NCI-H2107 treated with DMSO at 0.1 percent for 48 hours (cell line): ENCODE measurements around the gene TBC1D5.
"Not testable (repeated sequence)": the region's sequence is repeated elsewhere in the genome, so short reads cannot be mapped to it uniquely, and the experiment has no call there.

Source experiments
- DNase-seq: peaks from one replicate; lab custom pipeline; 2025; ENCODE audit not compliant: unreplicated experiment; lab: John Stamatoyannopoulos, UW

The TBC1D5 gene

DNA sequence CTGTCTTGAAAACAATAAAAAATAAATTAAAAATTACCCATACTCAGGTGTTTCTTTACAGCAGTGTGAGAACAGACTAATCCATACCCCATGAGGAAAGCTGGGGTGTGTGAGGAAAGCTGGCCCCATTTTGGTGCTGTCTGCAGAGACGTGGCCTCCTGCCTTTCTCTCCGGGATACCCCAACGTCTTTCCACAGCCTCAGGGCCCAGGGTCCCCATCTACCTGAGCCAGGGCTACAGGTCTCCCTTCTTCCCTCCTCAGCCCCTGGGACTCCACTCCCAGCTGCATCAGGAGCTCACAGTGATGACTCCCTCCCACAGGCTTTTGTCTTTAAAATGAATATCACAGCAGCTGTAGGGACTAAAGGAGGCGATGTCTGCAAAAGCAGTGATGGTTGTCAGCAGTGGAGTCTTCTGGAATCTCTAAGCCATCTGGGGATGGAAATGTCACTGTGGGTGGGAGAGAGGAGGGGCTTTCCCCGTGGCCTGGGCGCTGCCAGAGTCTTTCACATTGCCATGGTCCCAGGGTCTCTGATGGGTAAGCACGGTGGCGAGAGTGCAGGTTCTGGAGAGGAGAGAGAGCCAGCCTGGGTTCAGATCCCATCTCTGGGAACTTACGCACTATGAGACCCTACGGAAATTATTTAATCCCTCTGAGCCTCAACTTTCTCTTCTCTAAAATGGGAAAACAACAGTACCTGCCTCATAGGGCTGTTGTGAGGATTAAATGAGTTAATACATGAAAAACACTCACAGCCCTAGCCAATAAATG lies 598.4 kb downstream of the TBC1D5 start:
- DNase-seq, result no peak

DNA sequence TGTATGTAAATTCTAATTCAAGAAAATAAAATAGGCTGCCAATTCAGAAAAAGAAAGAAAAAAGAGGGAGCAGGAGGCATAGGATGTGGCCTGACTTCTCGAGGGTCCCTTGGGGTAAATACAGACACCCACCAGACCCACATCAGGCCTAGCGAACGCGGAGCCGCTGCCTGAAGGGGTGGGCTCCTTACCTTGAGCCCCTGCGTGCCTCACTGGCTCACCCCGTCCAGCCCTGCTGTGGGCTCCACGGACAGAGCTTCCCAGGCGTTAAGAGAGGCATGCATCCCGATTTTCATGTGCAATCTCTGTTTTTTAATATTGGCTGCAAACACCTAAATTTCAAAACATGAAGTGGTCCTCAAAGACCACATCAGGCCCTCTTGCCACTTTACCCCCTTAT lies 599.9 kb downstream of the TBC1D5 start:
- DNase-seq, result no peak

DNA sequence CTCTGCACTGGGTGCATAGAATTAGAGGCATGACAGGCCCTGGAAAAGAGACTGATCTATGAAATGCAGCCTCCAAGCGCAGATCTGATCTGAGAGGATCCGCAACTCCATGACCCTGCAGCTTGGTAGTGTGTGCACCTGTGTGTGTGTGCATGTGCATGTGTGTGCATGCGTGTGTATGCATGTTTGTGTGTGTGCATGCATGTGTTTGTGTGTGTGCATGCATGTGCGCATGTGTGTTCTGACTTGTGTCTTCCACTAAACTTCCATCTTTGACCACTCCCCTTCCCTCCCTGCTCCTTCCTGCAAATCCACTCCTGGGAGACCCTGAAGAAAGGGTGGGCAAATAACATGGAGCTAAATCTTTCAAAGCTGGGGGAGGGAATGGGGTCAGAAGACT lies 600.7 kb downstream of the TBC1D5 start:
- DNase-seq, result no peak

DNA sequence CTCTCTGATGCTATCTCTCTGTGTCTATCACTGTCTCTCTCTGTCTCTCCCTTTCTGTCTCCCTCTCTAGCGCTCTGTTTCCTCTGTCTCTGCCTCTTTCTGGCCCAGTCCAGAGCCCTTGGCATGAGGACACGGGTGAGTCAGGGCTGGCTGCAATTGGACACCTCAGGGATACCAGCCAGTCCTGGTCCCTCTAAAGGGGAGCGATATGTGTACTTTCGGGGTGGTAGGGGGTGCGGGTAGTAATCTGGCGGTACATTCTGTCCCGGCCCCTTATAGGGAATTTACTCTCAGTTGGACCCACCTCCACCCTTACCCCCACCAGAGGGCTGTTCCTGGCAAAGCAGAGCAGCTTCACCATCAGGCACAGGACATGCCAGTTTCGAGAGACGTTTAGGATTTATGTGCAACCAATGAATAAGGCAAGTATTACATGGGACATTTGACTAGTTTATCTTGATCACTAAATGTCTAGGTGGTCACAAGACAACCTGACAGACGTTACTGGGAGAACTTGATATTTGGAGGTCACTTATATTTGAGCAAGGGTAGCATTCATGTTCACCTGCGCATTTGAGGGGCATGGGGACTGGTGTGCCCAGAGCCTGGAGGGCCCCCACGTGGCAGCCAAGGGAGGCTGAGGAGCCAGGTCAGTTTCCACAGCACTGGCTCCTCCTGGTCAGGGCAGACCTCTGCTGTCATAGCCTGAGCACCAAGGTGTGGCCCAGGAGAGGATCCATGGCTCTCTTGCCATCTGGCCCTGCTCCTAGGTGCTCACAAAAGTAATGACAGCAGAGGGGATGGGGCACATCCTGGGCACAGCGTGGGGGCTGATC lies 601.5 kb downstream of the TBC1D5 start:
- DNase-seq, result no peak

DNA sequence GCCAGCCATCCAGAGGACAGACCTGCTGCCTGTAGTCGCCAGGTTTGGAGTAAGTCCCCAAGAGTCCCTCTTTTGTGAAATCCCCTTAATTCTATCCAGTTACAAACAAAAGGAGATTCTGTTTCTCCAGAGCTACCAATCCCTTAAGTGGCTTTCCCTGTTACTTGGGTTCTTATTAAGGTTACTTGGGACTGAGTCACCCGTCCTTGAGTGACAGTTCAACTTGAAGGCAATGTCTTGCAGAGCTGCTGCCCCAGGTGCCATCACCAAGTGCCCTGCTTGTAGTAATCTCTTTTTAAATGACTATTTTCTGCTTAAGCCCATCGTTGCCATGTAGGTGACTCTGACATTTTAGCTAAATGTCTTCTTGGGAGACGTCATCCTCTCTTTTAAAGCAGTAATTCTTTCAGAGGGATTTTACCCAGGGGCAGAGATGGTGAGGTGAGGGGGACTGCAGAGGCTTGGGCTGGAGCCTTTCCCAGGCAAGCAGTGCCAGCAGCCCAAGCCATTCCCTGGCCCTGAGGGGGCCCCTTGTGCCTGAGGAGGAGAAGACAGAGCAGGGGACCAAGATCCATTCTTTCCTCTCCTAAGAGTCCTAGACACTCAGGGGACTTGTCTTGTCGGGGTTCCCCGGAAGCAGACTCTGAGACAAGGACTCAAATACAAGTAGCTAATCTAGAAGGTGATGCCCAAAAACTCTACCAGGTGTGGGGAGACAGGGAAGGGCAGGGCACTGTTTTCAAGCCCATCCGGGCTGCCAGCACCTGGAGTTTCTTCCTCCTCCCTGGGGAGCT lies 604.0 kb downstream of the TBC1D5 start:
- no peak for DNase-seq

DNA sequence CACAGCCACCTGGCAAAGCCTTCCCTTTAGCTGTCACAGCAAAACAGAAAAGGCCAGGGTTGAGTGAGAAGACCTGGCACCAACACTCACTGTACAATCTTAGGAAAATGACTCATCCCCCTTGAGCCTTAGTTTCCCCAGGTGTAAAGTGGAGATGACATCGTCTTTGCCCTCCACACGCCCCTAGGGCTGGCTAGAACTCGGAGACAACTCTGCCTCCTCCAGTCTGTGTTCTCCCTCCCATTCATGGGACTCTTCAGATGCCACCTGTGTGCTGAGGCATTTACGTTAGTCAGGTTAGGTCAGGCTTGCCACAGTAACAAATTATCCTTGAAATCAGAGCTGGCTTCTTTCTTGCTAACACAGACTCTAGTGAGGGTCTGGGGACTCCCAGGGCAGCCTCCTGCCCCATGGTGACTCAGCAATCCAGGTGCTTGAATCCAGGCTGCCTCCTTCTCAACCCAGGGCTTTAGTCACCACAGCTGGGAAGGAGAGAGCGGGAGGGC lies 605.1 kb downstream of the TBC1D5 start:
- DNase-seq, result no peak

DNA sequence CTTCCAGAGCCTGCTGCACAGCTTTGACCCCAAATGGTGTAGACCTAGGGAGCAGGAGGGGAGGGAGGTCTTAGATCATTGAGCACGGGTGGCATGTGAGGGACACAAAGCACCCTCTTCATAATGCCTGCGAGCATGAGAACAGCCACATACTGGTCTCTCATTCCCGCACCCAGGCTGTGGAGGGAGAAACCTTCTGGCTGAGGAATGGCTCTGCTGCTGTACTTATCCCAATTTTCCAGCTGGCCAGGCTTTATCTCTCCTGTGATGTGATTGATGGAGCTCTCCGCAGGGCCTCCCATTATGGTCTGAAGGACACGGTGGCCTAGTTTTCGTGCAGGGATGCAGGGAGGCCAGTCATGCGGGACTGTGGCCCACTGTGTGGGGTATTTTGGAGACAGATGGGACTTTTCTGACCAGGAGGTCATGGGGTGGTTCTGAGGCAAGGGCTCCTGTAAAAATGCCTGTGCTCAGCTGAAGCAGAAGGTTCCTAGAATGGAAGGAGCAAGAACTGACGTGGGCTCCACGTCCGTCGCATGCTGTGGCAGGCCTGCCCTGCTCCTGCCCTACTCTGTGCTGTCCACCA lies 606.2 kb downstream of the TBC1D5 start:
- DNase-seq, result no peak

DNA sequence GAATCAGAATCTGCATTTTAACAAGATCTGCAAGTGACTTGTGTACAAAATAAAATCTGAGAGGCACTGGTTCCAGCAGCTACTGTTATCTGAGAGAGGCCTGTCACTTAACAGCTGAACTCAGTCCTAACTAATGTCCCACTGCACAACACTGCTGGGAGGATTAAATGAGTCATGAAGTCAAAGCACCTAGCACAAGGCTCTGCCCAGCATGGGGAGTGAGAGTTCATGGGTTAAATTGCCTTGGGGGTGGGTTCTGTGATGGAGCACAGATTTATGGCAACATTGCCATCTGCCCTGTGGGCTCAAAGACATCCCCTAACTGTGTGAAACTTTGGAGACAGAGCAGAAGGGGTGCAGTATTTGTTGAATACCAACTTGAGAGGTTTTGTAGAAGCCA lies 606.7 kb downstream of the TBC1D5 start:
- no peak for DNase-seq

DNA sequence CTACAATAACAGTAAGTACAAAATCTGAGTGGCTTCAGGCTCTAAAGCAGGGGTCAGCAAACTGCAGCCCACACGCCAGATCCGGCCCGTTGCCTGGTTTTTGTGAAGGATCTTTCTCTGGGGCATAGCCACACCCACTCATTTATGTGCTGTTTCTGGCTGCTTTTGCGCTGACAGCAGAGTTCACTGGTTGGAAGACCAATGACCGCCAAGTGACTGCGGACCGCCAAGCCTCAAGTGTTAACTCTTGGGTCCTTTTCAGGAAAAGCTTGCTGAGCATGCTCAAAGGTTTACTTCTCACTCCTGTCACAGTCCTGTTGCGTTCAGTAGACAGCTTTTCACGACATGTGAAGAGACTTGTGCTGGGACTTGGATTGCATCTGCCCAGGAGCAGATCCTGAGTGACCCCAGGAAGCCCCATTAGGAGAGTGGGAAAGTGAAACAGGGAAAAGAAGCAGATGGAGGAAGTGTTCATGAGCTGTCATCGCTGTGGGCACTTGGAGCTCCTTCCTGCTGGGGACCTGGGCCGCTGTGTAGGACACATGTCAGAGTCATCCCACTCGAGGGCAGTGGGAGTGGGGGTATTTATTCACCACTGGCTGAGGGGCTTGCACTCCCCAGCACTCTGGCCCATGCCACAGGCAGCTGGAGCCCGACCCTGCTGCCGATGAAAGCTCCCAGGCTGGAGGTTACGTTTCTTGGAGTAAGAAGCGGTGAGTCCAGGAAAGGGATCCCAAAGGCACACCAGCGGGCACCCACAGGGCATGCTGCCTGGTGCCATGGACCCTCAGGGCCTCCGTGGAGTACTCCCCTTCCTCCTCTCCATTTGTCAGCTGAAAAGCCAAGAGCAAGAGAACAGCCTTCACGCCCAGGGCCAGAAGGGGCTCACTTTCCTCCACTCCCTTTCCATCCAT lies 608.5 kb downstream of the TBC1D5 start:
- no peak for DNase-seq

DNA sequence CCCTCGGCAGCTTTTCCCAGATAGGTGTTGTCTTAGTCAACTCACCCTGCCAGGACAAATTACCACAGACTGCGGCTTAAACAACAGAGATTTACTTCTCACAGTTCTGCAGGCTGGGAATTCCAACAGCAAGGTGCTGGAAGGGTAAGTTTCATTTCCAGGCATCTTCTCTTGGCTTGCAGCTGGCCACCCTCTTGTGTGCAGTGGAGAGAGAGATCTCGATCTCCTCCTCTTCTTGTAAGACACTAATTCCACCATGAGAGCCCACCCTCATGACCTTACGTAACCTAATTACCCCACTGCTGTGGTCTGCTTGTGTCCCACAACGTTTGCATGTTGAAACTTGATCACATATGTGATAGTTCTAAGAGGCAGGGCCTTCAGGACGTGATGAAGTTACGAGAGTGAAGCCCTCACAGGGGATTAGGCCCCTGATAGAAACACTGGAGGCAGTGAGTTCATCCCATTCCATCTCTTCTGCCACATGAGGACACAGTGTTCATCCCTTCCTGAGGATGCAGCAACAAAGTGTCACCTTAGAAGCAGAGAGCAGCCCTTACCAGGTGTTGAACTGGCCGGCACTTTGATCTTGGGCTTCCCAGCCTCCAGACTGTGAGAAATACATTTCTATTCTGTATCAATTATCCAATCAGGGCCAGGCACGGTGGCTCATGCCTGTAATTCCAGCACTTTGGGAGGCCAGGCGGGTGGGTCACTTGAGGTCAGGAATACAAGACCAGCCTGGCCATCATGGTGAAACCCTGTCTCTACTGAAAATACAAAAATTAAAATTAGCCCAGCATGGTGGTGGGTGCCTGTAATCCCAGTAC lies 609.9 kb downstream of the TBC1D5 start:
- DNase-seq, result no peak

DNA sequence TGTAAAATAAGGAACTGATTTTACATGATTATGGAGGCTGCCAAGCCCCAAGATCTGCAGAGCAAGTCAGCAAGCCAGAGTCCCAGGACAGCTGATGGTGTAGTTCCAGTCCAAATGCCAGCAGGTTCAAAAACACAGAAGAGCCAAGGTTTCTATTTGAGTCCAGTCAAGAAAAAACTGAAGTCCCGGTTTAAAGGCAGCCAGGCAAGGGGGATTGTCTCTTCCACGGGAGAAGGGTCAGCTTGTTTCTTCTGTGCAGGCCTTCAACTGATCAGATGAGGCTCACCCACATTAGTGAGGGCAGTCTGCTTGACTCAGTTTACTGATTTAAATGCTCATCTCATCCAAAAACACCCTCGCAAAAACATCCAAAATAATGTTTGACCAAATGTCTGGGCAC lies 611.5 kb downstream of the TBC1D5 start:
- DNase-seq, result no peak

DNA sequence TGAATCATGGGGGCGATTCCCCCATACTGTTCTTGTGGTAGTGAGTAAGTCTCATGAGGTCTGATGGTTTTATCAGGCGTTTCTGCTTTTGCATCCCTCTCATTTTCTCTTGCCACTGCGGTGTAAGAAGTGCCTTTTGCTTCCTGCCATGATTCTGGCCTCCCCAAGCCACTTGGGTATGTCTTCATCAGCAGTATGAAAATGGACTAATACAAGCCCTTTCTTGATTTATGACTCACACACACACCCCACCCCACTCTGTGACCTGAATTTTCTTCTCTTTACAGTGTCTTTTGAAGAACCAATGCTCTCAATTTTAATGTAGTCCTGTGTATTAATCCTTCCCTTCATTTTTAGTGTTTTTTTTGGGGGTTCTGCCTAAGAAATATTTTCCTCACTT lies 612.9 kb downstream of the TBC1D5 start:
- DNase-seq, result no peak

DNA sequence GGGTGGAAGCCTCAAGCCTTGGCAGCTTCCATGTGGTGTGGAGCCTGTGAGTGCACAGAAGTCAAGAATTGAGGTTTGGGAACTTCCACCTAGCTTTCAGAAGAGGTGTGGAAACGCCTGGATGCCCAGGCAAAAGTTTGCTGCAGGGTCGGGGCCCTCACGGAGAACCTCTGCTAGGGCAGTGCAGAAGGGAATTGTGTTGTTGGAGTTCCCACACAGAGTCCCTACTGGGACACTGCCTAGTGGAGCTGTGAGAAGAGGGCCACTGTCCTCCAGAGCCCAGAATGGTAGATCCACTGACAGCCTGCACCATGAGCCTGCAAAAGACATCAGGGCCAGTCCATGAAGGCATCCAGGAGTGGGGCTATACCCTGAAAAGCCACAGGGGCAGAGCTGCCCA lies 613.8 kb downstream of the TBC1D5 start:
- not testable (repeated sequence) for DNase-seq

DNA sequence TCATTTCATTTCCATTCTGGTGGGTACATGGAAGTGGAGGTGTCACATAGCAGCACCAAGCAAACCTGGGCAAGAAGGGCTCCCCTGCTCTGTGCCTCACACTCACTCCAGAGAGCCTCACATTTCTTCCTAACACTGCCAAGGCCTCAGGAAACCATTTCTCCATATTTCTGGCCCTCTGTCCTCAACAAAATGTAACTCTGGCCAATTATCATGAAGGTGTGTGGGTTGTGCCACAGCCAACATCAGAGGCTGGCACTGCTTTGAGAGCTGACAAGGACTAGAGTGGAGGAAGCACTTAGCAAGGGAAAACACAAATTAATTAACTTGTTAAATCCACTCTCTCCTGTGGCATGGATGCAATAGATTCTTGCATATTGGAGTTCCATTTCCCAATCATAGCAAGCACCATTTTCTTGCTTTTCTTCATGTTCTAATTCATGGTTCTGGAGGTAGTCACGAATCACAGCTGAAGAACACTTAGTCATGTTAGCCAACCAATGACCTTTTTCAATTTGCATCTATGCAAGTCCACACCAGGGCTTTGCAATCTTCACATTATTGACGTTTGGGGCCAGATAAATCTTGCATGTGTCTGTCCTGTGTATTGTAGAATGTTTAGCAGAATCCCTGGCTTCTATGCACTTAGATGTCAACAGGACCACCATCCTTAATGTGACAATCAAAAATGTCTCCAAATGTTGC lies 616.5 kb downstream of the TBC1D5 start:
- DNase-seq, result no peak

DNA sequence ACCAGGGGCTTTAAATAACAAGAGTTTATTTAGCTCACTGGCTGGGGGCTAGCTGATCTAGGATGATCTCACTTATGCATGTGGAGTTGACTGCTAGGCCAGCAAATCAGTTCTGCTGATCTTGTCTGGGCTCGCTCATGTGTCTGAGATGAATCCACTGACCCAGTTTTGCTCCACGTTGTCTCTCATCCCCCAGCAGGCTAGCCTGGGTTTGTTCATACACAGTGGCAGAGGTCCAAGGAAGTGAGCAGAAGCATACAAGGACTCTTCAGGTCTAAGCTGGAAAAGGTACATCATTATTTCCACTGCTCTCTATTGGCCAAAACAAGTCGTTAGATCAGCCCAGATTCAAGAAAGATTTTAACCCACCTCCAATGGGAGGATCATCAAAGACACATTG lies 619.7 kb downstream of the TBC1D5 start:
- no peak for DNase-seq

DNA sequence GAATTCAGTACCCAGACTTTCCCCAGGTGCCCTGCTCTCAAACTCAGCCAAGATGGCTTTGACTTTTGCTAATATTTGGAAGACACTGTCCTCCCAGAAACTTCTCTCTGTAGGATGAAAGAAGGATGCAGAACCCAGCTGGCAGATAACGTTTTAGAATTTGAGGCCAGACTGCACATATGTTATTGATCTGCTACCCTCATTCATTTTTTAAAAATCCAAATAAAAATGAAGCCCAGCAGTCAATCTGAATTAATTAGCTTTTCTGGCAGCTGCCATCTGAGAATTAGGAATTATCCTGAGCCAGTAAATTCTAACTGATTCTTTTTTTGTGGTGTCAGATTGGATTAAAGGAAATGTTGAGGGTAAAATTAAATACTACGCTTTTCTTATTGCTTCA lies 621.1 kb downstream of the TBC1D5 start:
- DNase-seq, result no peak

DNA sequence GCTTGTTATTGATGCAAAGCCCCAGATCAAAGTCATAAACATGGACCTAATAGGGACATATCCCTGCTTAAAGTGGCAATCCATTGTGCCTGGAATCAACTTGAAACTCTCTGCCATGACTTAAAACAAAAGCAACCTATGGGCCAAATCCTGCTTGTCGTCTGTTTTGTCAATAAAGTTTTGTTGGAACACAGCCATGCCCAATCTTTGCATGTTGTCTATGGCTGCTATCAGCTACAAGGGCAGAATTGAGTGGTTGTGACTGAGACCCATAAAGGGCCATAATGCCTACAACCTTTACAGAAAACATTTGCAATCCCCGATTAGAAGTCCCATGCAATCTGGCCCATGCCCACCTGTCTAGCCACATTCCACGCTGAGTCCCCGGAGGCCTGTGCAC lies 622.3 kb downstream of the TBC1D5 start:
- no peak for DNase-seq

DNA sequence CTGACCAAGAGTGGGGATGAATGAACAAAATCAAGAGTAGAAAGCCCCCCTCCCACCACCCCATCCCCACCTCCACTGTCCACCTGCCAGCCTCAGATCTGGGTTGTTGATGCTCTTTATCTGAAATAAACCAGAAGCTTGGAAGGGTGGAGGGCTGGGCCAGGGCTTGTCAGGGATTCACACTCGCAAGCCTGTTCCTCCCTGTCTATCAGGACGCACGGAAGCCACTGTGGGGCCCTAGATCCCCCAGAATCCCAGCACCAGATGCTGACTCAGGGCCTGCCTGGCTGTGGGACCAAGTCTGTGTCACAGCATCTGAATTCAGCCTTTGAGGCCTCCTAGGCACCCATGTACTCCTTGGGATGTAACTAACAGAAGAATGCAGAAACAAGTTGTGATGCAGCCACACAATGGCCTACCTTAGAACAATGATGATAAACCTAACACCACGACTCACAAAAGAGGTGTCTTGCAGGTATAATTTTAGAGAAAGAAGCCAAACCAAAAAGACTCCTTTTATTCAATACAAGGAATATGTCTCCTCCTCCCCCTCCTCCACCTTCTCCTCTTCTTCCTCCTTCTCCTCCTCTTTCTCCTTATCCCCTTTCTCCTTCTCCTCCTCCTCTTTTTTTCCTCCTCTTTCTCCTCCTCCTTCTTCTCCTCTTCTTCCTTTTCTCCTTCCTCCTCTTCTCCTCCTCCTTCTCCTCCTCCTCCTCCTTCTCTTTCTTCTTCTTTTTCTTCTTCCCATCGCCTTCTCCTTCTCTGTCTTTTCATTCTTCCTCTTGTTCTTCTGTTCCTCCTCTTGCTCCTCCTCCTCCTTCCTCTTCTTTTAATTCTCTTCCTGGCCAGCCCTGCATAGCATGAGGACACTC lies 623.0 kb downstream of the TBC1D5 start:
- DNase-seq, result no peak
